A549 (cell line): ENCODE results near the gene AURKA. TPM values are rescaled to one million over a fixed set of nuclear protein-coding genes. Genes with fewer than 3 reads are reported as not detected.

ENCODE experiments used
- ATAC-seq, 2 experiments: fragments of 200-7000 bp in 1 of 2; fragments of >200 bp in 1 of 2; cut with Nextera tagmentation in 1 of 2; cut with Tn5 transposase in 1 of 2; 3 replicates each; pipeline versions ENCODE4 v1.8.0 to v1.9.1; 2018 to 2020; ENCODE audit warnings: mild to moderate bottlenecking in 1 of 2, moderate library complexity in 1 of 2
- CTCF ChIA-PET: fragments of 300-600 bp; sonication (Branson Sonifier 250); formaldehyde crosslinking; extraction: SDS; loops from one replicate; lab custom pipeline; 2021; ENCODE audit warnings: antibody characterized with exemption, inconsistent platforms; lab: Yijun Ruan, JAX
- POLR2A ChIA-PET: fragments of 350-600 bp; formaldehyde crosslinking; extraction: SDS; loops from one replicate; lab custom pipeline; 2021; ENCODE audit warnings: antibody characterized with exemption, inconsistent platforms; lab: Yijun Ruan, JAX
- DNase-seq, 2 experiments: peaks; one replicate each; pipeline versions ENCODE4 v3.0.0 to v3.0.0-alpha.2; 2011 to 2016; ENCODE audit warnings: low read depth in 1 of 2, low spot score in 1 of 2
- FAIRE-seq: peaks from 2 replicates; lab custom pipeline; 2011; peaks lifted over from hg19 to GRCh38; lab: Jason Lieb, UNC
- H3K27ac ChIP-seq, 2 experiments: fragments of >200 bp; sonication (Bioruptor Twin); formaldehyde crosslinking; 3 replicates each; pipeline ENCODE4 v1.5.1; 2016 to 2017
- H3K4me1 ChIP-seq: fragments of >200 bp; sonication (Bioruptor Twin); formaldehyde crosslinking; 3 replicates; pipeline ENCODE4 v1.6.1; 2016
- H3K4me2 ChIP-seq: fragments of >200 bp; sonication (Bioruptor Twin); formaldehyde crosslinking; 3 replicates; pipeline ENCODE4 v1.6.1; 2016
- H3K4me3 ChIP-seq: fragments of >200 bp; sonication (Bioruptor Twin); formaldehyde crosslinking; 3 replicates; pipeline ENCODE4 v1.5.1; 2016
- H3K9me3 ChIP-seq: fragments of >200 bp; sonication (Bioruptor Twin); formaldehyde crosslinking; 3 replicates; pipeline ENCODE4 v1.6.1; 2016
- ATOH8 ChIP-seq: fragments of 250-450 bp; sonication (Bioruptor Pico); IDR thresholded peaks from 2 replicates; pipeline ENCODE4 v1.5.0; 2020; ENCODE audit warnings: low read depth, mild to moderate bottlenecking, moderate library complexity
- BCL3 ChIP-seq: fragments of >200 bp; sonication (Bioruptor Twin); formaldehyde crosslinking; IDR thresholded peaks from 3 replicates; pipeline ENCODE4 v1.6.1; 2016
- CEBPB ChIP-seq, 2 experiments: fragments of >200 bp in 1 of 2; sonication (Bioruptor Twin) in 1 of 2; formaldehyde crosslinking in 1 of 2; IDR thresholded peaks; 2 replicates each; pipeline ENCODE4 v1.6.1; 2012 to 2016
- CHD2 ChIP-seq: fragments of 150-350 bp; IDR thresholded peaks from 2 replicates; pipeline ENCODE4 v1.6.1; 2014; ENCODE audit warnings: low read length; ENCODE audit not compliant: partially characterized antibody
- ESRRA ChIP-seq: fragments of 150-350 bp; IDR thresholded peaks from 2 replicates; pipeline ENCODE4 v1.6.1; 2014; ENCODE audit warnings: mild to moderate bottlenecking, low read length, borderline replicate concordance
- FOSB ChIP-seq: fragments of 250-450 bp; sonication (Bioruptor Pico); IDR thresholded peaks from 2 replicates; pipeline ENCODE4 v1.5.0; 2020; ENCODE audit warnings: mild to moderate bottlenecking, moderate library complexity
- FOXS1 ChIP-seq: fragments of 250-450 bp; sonication (Bioruptor Pico); IDR thresholded peaks from 2 replicates; pipeline ENCODE4 v1.5.0; 2020; ENCODE audit warnings: mild to moderate bottlenecking, moderate library complexity
- HMGXB4 ChIP-seq: fragments of 250-450 bp; sonication (Bioruptor Pico); IDR thresholded peaks from 2 replicates; pipeline ENCODE4 v1.5.0; 2021; ENCODE audit warnings: mild to moderate bottlenecking, moderate library complexity, borderline replicate concordance
- HOXA7 ChIP-seq: fragments of 250-450 bp; sonication (Bioruptor Pico); IDR thresholded peaks from 2 replicates; pipeline ENCODE4 v1.5.0; 2020; ENCODE audit warnings: mild to moderate bottlenecking, moderate library complexity
- HOXB13 ChIP-seq: fragments of 250-450 bp; sonication (Bioruptor Pico); IDR thresholded peaks from 2 replicates; pipeline ENCODE4 v1.5.0; 2020; ENCODE audit warnings: low read depth, mild to moderate bottlenecking, moderate library complexity
- HOXB5 ChIP-seq: fragments of 250-450 bp; sonication (Bioruptor Pico); IDR thresholded peaks from 2 replicates; pipeline ENCODE4 v1.5.0; 2020; ENCODE audit warnings: mild to moderate bottlenecking, moderate library complexity
- JUN ChIP-seq, 2 experiments: fragments of >200 bp; sonication (Bioruptor Twin); formaldehyde crosslinking; IDR thresholded peaks; 2 replicates in 1 of 2; 3 replicates in 1 of 2; pipeline ENCODE4 v1.6.1; 2016 to 2017
- KDM1A ChIP-seq: fragments of 200-600 bp; sonication (generic); IDR thresholded peaks from 2 replicates; pipeline ENCODE4 v1.6.1; 2016; ENCODE audit warnings: low read depth, mild to moderate bottlenecking
- KDM5A ChIP-seq: fragments of 200-600 bp; sonication (generic); IDR thresholded peaks from 2 replicates; pipeline ENCODE4 v1.6.1; 2016; ENCODE audit warnings: antibody characterized with exemption, mild to moderate bottlenecking
- MAX ChIP-seq: IDR thresholded peaks from 2 replicates; pipeline ENCODE4 v1.6.1; 2012
- NFE2L2 ChIP-seq: fragments of 150-350 bp; conservative IDR thresholded peaks from 2 replicates; pipeline ENCODE4 v1.6.1; 2014; ENCODE audit warnings: low read length
- NPAS2 ChIP-seq: fragments of 250-450 bp; sonication (Bioruptor Pico); IDR thresholded peaks from 2 replicates; pipeline ENCODE4 v1.8.0; 2022; ENCODE audit warnings: mild to moderate bottlenecking, moderate library complexity, borderline replicate concordance
- NR3C1 ChIP-seq: fragments of >200 bp; sonication (Bioruptor Twin); formaldehyde crosslinking; IDR thresholded peaks from 3 replicates; pipeline ENCODE4 v1.6.1; 2017
- PHF8 ChIP-seq: fragments of 200-600 bp; sonication (generic); IDR thresholded peaks from 2 replicates; pipeline ENCODE4 v1.6.1; 2016; ENCODE audit warnings: low read depth, mild to moderate bottlenecking, antibody characterized with exemption, moderate library complexity, borderline replicate concordance
- SREBF2 ChIP-seq: fragments of 450-650 bp; IDR thresholded peaks from 2 replicates; pipeline ENCODE4 v1.6.1; 2014; ENCODE audit warnings: mild to moderate bottlenecking, moderate library complexity
- TFCP2L1 ChIP-seq: fragments of 250-450 bp; sonication (Bioruptor Pico); IDR thresholded peaks from 2 replicates; pipeline ENCODE4 v1.5.0; 2021; ENCODE audit warnings: mild to moderate bottlenecking
- TP53 ChIP-seq: fragments of 250-450 bp; sonication (Bioruptor Pico); IDR thresholded peaks from 2 replicates; pipeline ENCODE4 v1.5.0; 2021; ENCODE audit warnings: mild to moderate bottlenecking, moderate library complexity
- USF2 ChIP-seq: fragments of 450-650 bp; IDR thresholded peaks from 2 replicates; pipeline ENCODE4 v1.6.1; 2014; ENCODE audit warnings: antibody characterized with exemption
- ZC3H11A ChIP-seq: fragments of 450-650 bp; IDR thresholded peaks from 2 replicates; pipeline ENCODE4 v1.6.1; 2014; ENCODE audit warnings: antibody characterized with exemption, mild to moderate bottlenecking
- ZSCAN20 ChIP-seq: fragments of 250-450 bp; sonication (Bioruptor Pico); IDR thresholded peaks from 2 replicates; pipeline ENCODE4 v1.8.0; 2022; ENCODE audit warnings: mild to moderate bottlenecking, moderate library complexity
- WGBS: methylation state at CpG from one replicate; pipeline ENCODE4 v1.1.6; 2017; ENCODE audit errors: missing lambda C conversion rate; 5-methylcytosine and 5-hydroxymethylcytosine counted together
- polyA plus RNA-seq, 4 experiments: library from polyadenylated mRNA; depleted of rRNA in 3 of 4; stranded (reverse); fragments of >200 nt; fragmentation: RNase III in 1 of 4; extraction: RNeasy Plus Mini Kit Qiagen cat#74134 plus additional on column Dnase treatment in 1 of 4; gene quantifications; 2 replicates in 3 of 4; 3 replicates in 1 of 4; pipeline ENCODE4 v1.2.3, GENCODE V29; 2011 to 2017
- TF ChIP-seq, protein P1 (sequence below): fragments of 150-350 bp; IDR thresholded peaks from 2 replicates; pipeline ENCODE4 v1.6.1; 2014; ENCODE audit warnings: low read depth, mild to moderate bottlenecking, low read length

The AURKA gene
- polyA plus RNA-seq, 2 of the 4 experiments (the other 2 are of a cell fraction), result 117 to 123 TPM

DNA sequence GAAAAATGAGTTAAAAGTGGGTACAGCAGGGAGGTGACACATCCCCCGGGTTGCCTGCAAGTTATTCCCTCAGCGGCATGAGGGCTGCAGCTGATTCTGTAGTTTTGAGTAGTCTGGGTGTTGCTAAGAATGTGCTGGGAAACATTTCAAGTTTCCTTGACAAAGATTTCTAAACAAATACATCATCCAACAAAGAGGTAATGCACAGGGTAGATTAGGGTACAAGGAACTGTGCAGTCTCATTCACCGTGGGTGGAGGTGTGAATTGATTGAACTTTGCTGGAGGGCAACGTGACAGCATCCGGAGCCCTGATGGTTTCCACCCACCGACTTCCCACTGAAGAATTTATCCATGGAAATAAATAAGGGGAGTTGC lies 41.9 kb upstream of the AURKA start:
- Histone ChIP-seq H3K27ac (no peak overlapping the region), H3K9me3 (no peaks in the 10 kb centered on the region), H3K4me2 (no peak overlapping the region), H3K4me1 (no peaks in the 10 kb centered on the region), H3K4me3 (no peak overlapping the region)
- POLR2A ChIA-PET, result no interaction called here
- FAIRE-seq (no peak), DNase-seq (no peak), ATAC-seq (no peak)
- TF ChIP-seq NPAS2 (no peak), KDM1A (no peak), KDM5A (no peak), FOXS1 (CRISPR knock-in tag) (no peak), CEBPB (IDR thresholded peaks at IDR 0.05) (no peak), HOXA7 (CRISPR knock-in tag) (no peak), ESRRA (no peak), HOXB5 (CRISPR knock-in tag) (no peak), HOXB13 (CRISPR knock-in tag) (no peak), TFCP2L1 (CRISPR knock-in tag) (no peak), SREBF2 (no peak), NR3C1 (no peak), JUN (IDR thresholded peaks at IDR 0.05) (no peak)
- TF ChIP-seq, protein P1, sequence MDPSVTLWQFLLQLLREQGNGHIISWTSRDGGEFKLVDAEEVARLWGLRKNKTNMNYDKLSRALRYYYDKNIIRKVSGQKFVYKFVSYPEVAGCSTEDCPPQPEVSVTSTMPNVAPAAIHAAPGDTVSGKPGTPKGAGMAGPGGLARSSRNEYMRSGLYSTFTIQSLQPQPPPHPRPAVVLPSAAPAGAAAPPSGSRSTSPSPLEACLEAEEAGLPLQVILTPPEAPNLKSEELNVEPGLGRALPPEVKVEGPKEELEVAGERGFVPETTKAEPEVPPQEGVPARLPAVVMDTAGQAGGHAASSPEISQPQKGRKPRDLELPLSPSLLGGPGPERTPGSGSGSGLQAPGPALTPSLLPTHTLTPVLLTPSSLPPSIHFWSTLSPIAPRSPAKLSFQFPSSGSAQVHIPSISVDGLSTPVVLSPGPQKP, result no peak
- WGBS, result 48% methylated on average over 6 of the region's 6 CpGs
- CTCF ChIA-PET, result interaction anchor here (0.6 to 1.3 kb wide), 2 partner anchors 50 to 177 kb away, joined by 3 read pairs; no protein-coding TSS in a partner anchor

GRCh38 chr20:56433221-56433879 lies 41.3 kb upstream of the AURKA start:
- CTCF ChIA-PET, result no interaction called here
- no peak for FAIRE-seq

DNA sequence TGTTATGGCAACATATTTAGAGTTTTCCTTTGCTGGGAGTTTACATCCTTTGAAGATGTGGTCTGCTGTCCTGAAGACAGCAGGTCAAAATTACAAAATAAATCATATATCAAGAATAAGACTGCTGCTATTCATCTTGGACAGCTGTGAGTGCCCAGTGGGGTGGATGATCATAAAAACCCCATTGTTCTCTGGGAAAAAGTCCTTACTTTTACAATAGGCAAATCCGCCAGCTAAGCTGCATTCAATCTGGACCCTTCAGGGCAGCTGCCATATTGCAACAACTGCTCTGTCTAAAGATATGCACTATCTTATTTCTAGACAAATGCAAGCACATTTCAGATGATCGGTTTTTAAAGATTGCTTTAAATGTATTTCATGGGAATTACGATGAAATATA lies 39.5 kb upstream of the AURKA start:
- ChIA-PET POLR2A (no interaction called here), CTCF (no interaction called here)
- WGBS, result 40% methylated on average over 3 of the region's 3 CpGs
- no peak for DNase-seq
- no peak overlapping the region for H3K4me3 ChIP-seq
- H3K27ac ChIP-seq, result no peak overlapping the region
- no peak for TF ChIP-seq ZSCAN20
- no peak for TF ChIP-seq MAX
- TF ChIP-seq USF2, result no peak
- TF ChIP-seq BCL3, result no peak
- no peak for TF ChIP-seq TP53 (CRISPR knock-in tag)
- no peak for TF ChIP-seq ATOH8 (CRISPR knock-in tag)
- TF ChIP-seq PHF8, result no peak
- TF ChIP-seq NFE2L2, result no peak
- no peaks in the 10 kb centered on the region for H3K4me1 ChIP-seq
- ATAC-seq, result no peak
- FAIRE-seq, result no peak
- no peak overlapping the region for H3K4me2 ChIP-seq
- H3K9me3 ChIP-seq, result no peaks in the 10 kb centered on the region

More at GRCh38 chr20:56433221-56433879, 41.3 kb upstream of the AURKA start:
- Histone ChIP-seq H3K4me2 (no peak overlapping the region), H3K4me3 (no peak overlapping the region), H3K9me3 (no peaks in the 10 kb centered on the region)
- ATAC-seq, result no peak
- 39% methylated on average over 3 of the region's 3 CpGs for WGBS
- POLR2A ChIA-PET, result no interaction called here
- TF ChIP-seq PHF8, result no peak
- no peak for TF ChIP-seq FOSB (CRISPR knock-in tag)
- TF ChIP-seq TFCP2L1 (CRISPR knock-in tag), result no peak
- no peak for TF ChIP-seq ZC3H11A
- TF ChIP-seq MAX, result no peak
- TF ChIP-seq HMGXB4 (CRISPR knock-in tag), result no peak
- no peak for TF ChIP-seq CHD2
- TF ChIP-seq, all 56 proteins: peak for 0
- no peaks in the 10 kb centered on the region for H3K4me1 ChIP-seq
- DNase-seq, result no peak
- H3K27ac ChIP-seq, result no peak overlapping the region
